ENCODE measurements around the gene C1QL4.

GRCh38 chr12:49335955-49336644 lies 888 bp downstream of the C1QL4 start:
- TF ChIP-seq CTCF (IDR thresholded peaks at IDR 0.05), result no peak
- no peak for TF ChIP-seq HOXA7 (CRISPR knock-in tag; IDR thresholded peaks at IDR 0.05)
- TF ChIP-seq HEYL (CRISPR knock-in tag; IDR thresholded peaks at IDR 0.05), result no peak
- TF ChIP-seq CBX8 (IDR thresholded peaks at IDR 0.05), result no peak
- no peak for TF ChIP-seq MAFK (IDR thresholded peaks at IDR 0.05; ENCODE audit: partially characterized antibody)
- no peak for TF ChIP-seq JUNB (IDR thresholded peaks at IDR 0.05)
- TF ChIP-seq CHD2 (IDR thresholded peaks at IDR 0.05; ENCODE audit: low read length, partially characterized antibody), result no peak
